GM12878 (cell line): ENCODE measurements around the gene WDR19. TPM values are rescaled to one million over a fixed set of nuclear protein-coding genes. Genes with fewer than 3 reads are reported as not detected.

Experiments
- ATAC-seq: fragments of 200-7000 bp; cut with Tn5 transposase; 3 replicates; pipeline ENCODE4 v1.9.1; 2020; ENCODE audit warnings: mild to moderate bottlenecking, moderate library complexity
- BruUV-seq: library from RNA; stranded (reverse); fragments of 400-500 nt; replicated peaks from 2 replicates; lab custom pipeline; 2021; lab: Mats Ljungman, UMichigan
- CTCF ChIA-PET: fragments of 300-600 bp; sonication (Branson Sonifier 250); formaldehyde crosslinking; extraction: SDS; loops from one replicate; lab custom pipeline; 2021; ENCODE audit warnings: inconsistent platforms; lab: Yijun Ruan, JAX
- POLR2A ChIA-PET: fragments of 350-600 bp; formaldehyde crosslinking; extraction: SDS; loops from one replicate; lab custom pipeline; 2021; ENCODE audit warnings: inconsistent platforms; lab: Charles Lee
- RAD21 ChIA-PET: fragments of 300-600 bp; sonication (Branson Sonifier 250); formaldehyde crosslinking; loops from one replicate; lab custom pipeline; 2023; ENCODE audit warnings: antibody characterized with exemption; ENCODE audit not compliant: unreplicated experiment; lab: Charles Lee
- SMC1A ChIA-PET: fragments of 300-600 bp; sonication (Branson Sonifier 250); formaldehyde crosslinking; loops from one replicate; lab custom pipeline; 2023; ENCODE audit not compliant: unreplicated experiment, uncharacterized antibody; lab: Charles Lee
- DNase-seq: peaks from one replicate; pipeline ENCODE4 v3.0.0-alpha.2; 2011; ENCODE audit warnings: low read depth, low spot score
- FAIRE-seq: peaks from 3 replicates; lab custom pipeline; 2011; peaks lifted over from hg19 to GRCh38; lab: Jason Lieb, UNC
- H2AFZ ChIP-seq: 2 replicates; pipeline ENCODE4 v1.6.0; 2011; ENCODE audit warnings: low read depth, low read length, control low read depth; ENCODE audit not compliant: control insufficient read depth
- H3K27ac ChIP-seq: 2 replicates; pipeline ENCODE4 v1.5.1; 2011; ENCODE audit warnings: control low read depth; ENCODE audit not compliant: control insufficient read depth, insufficient read depth
- H3K27me3 ChIP-seq, 2 experiments: replicated peaks in 1 of 2; 2 replicates each; pipeline versions ENCODE4 v1.6.0 to v1.6.1; 2011; ENCODE audit warnings: low read length in 1 of 2; ENCODE audit not compliant: control insufficient read depth in 2 of 2, insufficient read depth in 2 of 2
- H3K36me3 ChIP-seq, 2 experiments: 2 replicates each; pipeline ENCODE4 v1.5.1; 2011; ENCODE audit warnings: low read length in 1 of 2; ENCODE audit not compliant: control insufficient read depth in 2 of 2, insufficient read depth in 2 of 2
- H3K4me1 ChIP-seq: 2 replicates; pipeline ENCODE4 v1.6.1; 2011; ENCODE audit warnings: mild to moderate bottlenecking, low read length, moderate library complexity, mixed read lengths; ENCODE audit not compliant: control insufficient read depth, insufficient read depth
- H3K4me2 ChIP-seq: 2 replicates; pipeline ENCODE4 v1.6.0; 2011; ENCODE audit warnings: control low read depth; ENCODE audit not compliant: control insufficient read depth, insufficient read depth
- H3K4me3 ChIP-seq: fragments of 200-600 bp; sonication (generic); 2 replicates; pipeline ENCODE4 v1.5.1; 2016
- H3K79me2 ChIP-seq: 2 replicates; pipeline ENCODE4 v1.6.0; 2011; ENCODE audit warnings: low read length; ENCODE audit not compliant: control insufficient read depth, insufficient read depth
- H3K9ac ChIP-seq: 2 replicates; pipeline ENCODE4 v1.8.0; 2011; ENCODE audit warnings: low read length, control low read depth, mixed read lengths; ENCODE audit not compliant: control insufficient read depth, insufficient read depth
- H3K9me3 ChIP-seq: replicated peaks from 3 replicates; pipeline ENCODE4 v1.5.1; 2011; ENCODE audit warnings: mild to moderate bottlenecking, low read length; ENCODE audit not compliant: control insufficient read depth, insufficient read depth
- H4K20me1 ChIP-seq: 2 replicates; pipeline ENCODE4 v1.6.0; 2011; ENCODE audit not compliant: control insufficient read depth, insufficient read depth
- ATF3 ChIP-seq: IDR thresholded peaks from 2 replicates; pipeline ENCODE4 v1.6.1; 2011; ENCODE audit warnings: low read depth, mild to moderate bottlenecking, low read length, moderate library complexity, borderline replicate concordance; ENCODE audit errors: extremely low read depth
- BMI1 ChIP-seq: fragments of 450-650 bp; IDR thresholded peaks from 2 replicates; pipeline ENCODE4 v1.6.1; 2016; ENCODE audit warnings: mild to moderate bottlenecking, moderate library complexity, borderline replicate concordance
- EZH2 ChIP-seq: IDR thresholded peaks from 2 replicates; pipeline ENCODE4 v1.6.1; 2012; ENCODE audit warnings: low read depth, mild to moderate bottlenecking, control low read depth, inconsistent platforms, low read length, borderline replicate concordance; ENCODE audit not compliant: control insufficient read depth
- JUNB ChIP-seq: IDR thresholded peaks from 2 replicates; pipeline ENCODE4 v1.6.1; 2016; ENCODE audit warnings: antibody characterized with exemption, mild to moderate bottlenecking
- NRF1 ChIP-seq: conservative IDR thresholded peaks from 2 replicates; pipeline ENCODE4 v1.6.1; 2011; ENCODE audit warnings: mild to moderate bottlenecking, low read depth, low read length, improper control_type of control experiment
- RB1 ChIP-seq: fragments of 450-650 bp; formaldehyde crosslinking; IDR thresholded peaks from 2 replicates; pipeline ENCODE4 v1.6.1; 2017; ENCODE audit warnings: mild to moderate bottlenecking, borderline replicate concordance
- REST ChIP-seq: IDR thresholded peaks from 2 replicates; pipeline ENCODE4 v1.6.1; 2012; ENCODE audit warnings: mild to moderate bottlenecking, low read depth, low read length
- SKIL ChIP-seq: fragments of 450-650 bp; IDR thresholded peaks from 2 replicates; pipeline ENCODE4 v1.6.1; 2017; ENCODE audit warnings: mild to moderate bottlenecking, low read depth, inconsistent platforms; ENCODE audit not compliant: poor library complexity, severe bottlenecking
- SUZ12 ChIP-seq: fragments of 200-600 bp; sonication (generic); IDR thresholded peaks from one replicate; pipeline ENCODE4 v1.6.1; 2018; ENCODE audit warnings: antibody characterized with exemption, mild to moderate bottlenecking; ENCODE audit not compliant: unreplicated experiment
- TBL1XR1 ChIP-seq: IDR thresholded peaks from 2 replicates; pipeline ENCODE4 v1.6.1; 2012; ENCODE audit warnings: low read depth, low read length, improper control_type of control experiment
- WRNIP1 ChIP-seq: IDR thresholded peaks from 2 replicates; pipeline ENCODE4 v1.6.1; 2011; ENCODE audit warnings: low read depth, low read length, improper control_type of control experiment, borderline replicate concordance
- YY1 ChIP-seq: IDR thresholded peaks from 2 replicates; pipeline ENCODE4 v1.6.1; 2011; ENCODE audit warnings: low read depth, mild to moderate bottlenecking, low read length
- WGBS: methylation state at CpG from one replicate; pipeline ENCODE4 v1.1.6; 2016; ENCODE audit warnings: low lambda C conversion rate; ENCODE audit not compliant: insufficient replicate concordance, insufficient coverage; ENCODE audit errors: missing lambda C conversion rate; 5-methylcytosine and 5-hydroxymethylcytosine counted together
- in situ Hi-C: fragments of 300-500 bp; cut with MboI; formaldehyde crosslinking; loops from 9 replicates; pipeline ENCODE4 v1.14.3; 2018; ENCODE audit warnings: mixed read lengths
- intact Hi-C: fragments of 100-400 bp; cut with micrococcal nuclease; formaldehyde crosslinking; loops from one replicate; pipeline ENCODE4 v1.14.2; 2022; ENCODE audit not compliant: unreplicated experiment
- polyA plus RNA-seq, 11 experiments: library from polyadenylated mRNA; depleted of rRNA in 4 of 11; unstranded in 6 of 11; stranded (reverse) in 5 of 11; fragments of >200 nt; fragmentation: Nextera tagmentation in 4 of 11; fragmentation: Illumina TruSeq in 1 of 11; extraction: Ambion mirVana in 4 of 11; extraction: Trizol in 1 of 11; gene quantifications; 1 replicate in 1 of 11; 2 replicates in 10 of 11; pipeline versions ENCODE4 v1.2.1 to v1.2.3, GENCODE V29; 2011 to 2016; ENCODE audit warnings: inconsistent platforms in 2 of 11, missing spikeins in 2 of 11, low read depth in 1 of 11
- total RNA-seq, 4 experiments: library from RNA; depleted of rRNA in 3 of 4; stranded (reverse); fragments of >200 nt in 3 of 4; fragmentation: Illumina TruSeq in 1 of 4; extraction: Trizol in 1 of 4; gene quantifications; 2 replicates each; pipeline versions ENCODE4 v1.2.1 to v1.2.3, GENCODE V29; 2013 to 2021

WDR19 gene
- total and polyA plus RNA-seq, 10 of the 15 experiments (the other 5 are each of a cell fraction or from before 2014, with no cell fraction given) = 3.5 to 15.4 (median 7.3) TPM

GRCh38 chr4:39169426-39169825 lies 12.9 kb upstream of the WDR19 start:
- Histone ChIP-seq H3K27ac (no peak overlapping the region), H2AFZ (no peak overlapping the region), H4K20me1 (no peaks in the 10 kb centered on the region), H3K79me2 (no peaks in the 10 kb centered on the region), H3K9ac (no peak overlapping the region), H3K36me3 (no peaks in the 10 kb centered on the region), H3K4me2 (no peak overlapping the region), H3K27me3 (no peaks in the 10 kb centered on the region), H3K4me3 (no peak overlapping the region), H3K9me3 (no peaks in the 10 kb centered on the region; the same call in 2 of the 3 replicates), H3K4me1 (peaks cover 12% of the 10 kb centered on the region)
- BruUV-seq = no TSS peak
- no peak for TF ChIP-seq RB1
- TF ChIP-seq REST = no peak
- no peak for TF ChIP-seq JUNB
- no peak for TF ChIP-seq SUZ12
- no peak for TF ChIP-seq EZH2
- no peak for TF ChIP-seq WRNIP1
- TF ChIP-seq BMI1 = no peak
- no peak for TF ChIP-seq ATF3
- no peak for TF ChIP-seq TBL1XR1
- TF ChIP-seq YY1 = no peak
- TF ChIP-seq NRF1 = no peak
- TF ChIP-seq SKIL = no peak
- ChIA-PET RAD21 (interaction anchor here (0.7 kb wide), 1 partner anchor 125 kb away, joined by 3 read pairs; no protein-coding TSS in a partner anchor), POLR2A (interaction anchor here (0.6 kb wide), 1 partner anchor 244 kb away, joined by 3 read pairs; no protein-coding TSS in a partner anchor), SMC1A (interaction anchor here (1.0 to 1.2 kb wide), 2 partner anchors 12 to 195 kb away, joined by 3 read pairs; partner anchors contain the start of gene WDR19), CTCF (interaction anchor here (0.7 to 1.1 kb wide), 4 partner anchors 9 to 20 kb away, joined by 3 to 4 read pairs (median 3); no protein-coding TSS in a partner anchor)
- in situ Hi-C loops (no loop called here), intact Hi-C loops (no loop called here)
- no peak for ATAC-seq
- no peak for FAIRE-seq
- no peak for DNase-seq
- 19% methylated on average over 3 of the region's 3 CpGs for WGBS
